Mesothelial cell of epicardium (in vitro differentiated cells): ENCODE data around the gene LRMDA. TPM values are rescaled to one million over a fixed set of nuclear protein-coding genes. Genes with fewer than 3 reads are reported as not detected.

Source experiments
- DNase-seq, 2 experiments: peaks; one replicate each; pipeline ENCODE4 v3.0.0; 2021; ENCODE audit warnings: low spot score in 2 of 2; ENCODE audit not compliant: unreplicated experiment in 2 of 2
- H3K27ac Mint-ChIP-seq: 2 replicates; pipeline ENCODE4 v1.8.0; 2021; ENCODE audit warnings: mixed read lengths
- H3K27me3 Mint-ChIP-seq: 2 replicates; pipeline ENCODE4 v1.8.0; 2021; ENCODE audit warnings: low read depth, mixed read lengths
- H3K36me3 Mint-ChIP-seq: 2 replicates; pipeline ENCODE4 v1.8.0; 2021; ENCODE audit warnings: mixed read lengths
- H3K4me1 Mint-ChIP-seq: 2 replicates; pipeline ENCODE4 v1.8.0; 2021; ENCODE audit warnings: mixed read lengths
- H3K4me3 Mint-ChIP-seq: 2 replicates; pipeline ENCODE4 v1.8.0; 2021; ENCODE audit warnings: mild to moderate bottlenecking, moderate library complexity, mixed read lengths
- H3K9me3 Mint-ChIP-seq: 2 replicates; pipeline ENCODE4 v1.8.0; 2021; ENCODE audit warnings: mixed read lengths
- total RNA-seq: library from RNA; stranded (reverse); gene quantifications from 3 replicates; pipeline ENCODE4 v1.2.1, GENCODE V29; 2021
- TF ChIP-seq, protein P1 (sequence below): fragments of 200-600 bp; sonication (generic); IDR thresholded peaks from one replicate; pipeline ENCODE4 v1.5.0; 2021; ENCODE audit warnings: antibody characterized with exemption; ENCODE audit not compliant: unreplicated experiment

The LRMDA gene
- total RNA-seq, 1 donor from 2014 or later: 2.0 TPM

GRCh38 chr10:76296957-76297356 is 865.5 kb downstream of the LRMDA start:
- DNase-seq: no peak
- H3K27ac Mint-ChIP-seq: no peak overlapping the region

GRCh38 chr10:76297358-76297757 is 865.9 kb downstream of the LRMDA start:
- Mint-ChIP-seq H3K27ac (no peak overlapping the region), H3K4me1 (peaks cover 52% of the 10 kb centered on the region)
- no peak for DNase-seq

More at GRCh38 chr10:76296957-76297356, 865.5 kb downstream of the LRMDA start:
- H3K27me3 Mint-ChIP-seq: peaks cover 14% of the 10 kb centered on the region
- no peaks in the 10 kb centered on the region for H3K9me3 Mint-ChIP-seq
- H3K36me3 Mint-ChIP-seq: no peaks in the 10 kb centered on the region
- peaks cover 49% of the 10 kb centered on the region for H3K4me1 Mint-ChIP-seq
- H3K4me3 Mint-ChIP-seq: no peak overlapping the region
- TF ChIP-seq, protein P1, sequence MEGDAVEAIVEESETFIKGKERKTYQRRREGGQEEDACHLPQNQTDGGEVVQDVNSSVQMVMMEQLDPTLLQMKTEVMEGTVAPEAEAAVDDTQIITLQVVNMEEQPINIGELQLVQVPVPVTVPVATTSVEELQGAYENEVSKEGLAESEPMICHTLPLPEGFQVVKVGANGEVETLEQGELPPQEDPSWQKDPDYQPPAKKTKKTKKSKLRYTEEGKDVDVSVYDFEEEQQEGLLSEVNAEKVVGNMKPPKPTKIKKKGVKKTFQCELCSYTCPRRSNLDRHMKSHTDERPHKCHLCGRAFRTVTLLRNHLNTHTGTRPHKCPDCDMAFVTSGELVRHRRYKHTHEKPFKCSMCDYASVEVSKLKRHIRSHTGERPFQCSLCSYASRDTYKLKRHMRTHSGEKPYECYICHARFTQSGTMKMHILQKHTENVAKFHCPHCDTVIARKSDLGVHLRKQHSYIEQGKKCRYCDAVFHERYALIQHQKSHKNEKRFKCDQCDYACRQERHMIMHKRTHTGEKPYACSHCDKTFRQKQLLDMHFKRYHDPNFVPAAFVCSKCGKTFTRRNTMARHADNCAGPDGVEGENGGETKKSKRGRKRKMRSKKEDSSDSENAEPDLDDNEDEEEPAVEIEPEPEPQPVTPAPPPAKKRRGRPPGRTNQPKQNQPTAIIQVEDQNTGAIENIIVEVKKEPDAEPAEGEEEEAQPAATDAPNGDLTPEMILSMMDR: no peak

GRCh38 chr10:76297780-76298281 is 866.4 kb downstream of the LRMDA start:
- DNase-seq: no peak
- TF ChIP-seq, protein P1: no peak
- H3K4me3 Mint-ChIP-seq: no peak overlapping the region
- no peak overlapping the region for H3K27ac Mint-ChIP-seq
- H3K9me3 Mint-ChIP-seq: no peaks in the 10 kb centered on the region
- peaks cover 14% of the 10 kb centered on the region for H3K27me3 Mint-ChIP-seq
- H3K36me3 Mint-ChIP-seq: no peaks in the 10 kb centered on the region
- peaks cover 56% of the 10 kb centered on the region for H3K4me1 Mint-ChIP-seq

More at GRCh38 chr10:76297358-76297757, 865.9 kb downstream of the LRMDA start:
- H3K27me3 Mint-ChIP-seq: peaks cover 14% of the 10 kb centered on the region
- no peaks in the 10 kb centered on the region for H3K36me3 Mint-ChIP-seq
- H3K9me3 Mint-ChIP-seq: no peaks in the 10 kb centered on the region
- no peak overlapping the region for H3K4me3 Mint-ChIP-seq
- TF ChIP-seq, protein P1: no peak

- Mint-ChIP-seq H3K27me3 (peaks cover 14% of the 10 kb centered on the region), H3K4me1 (peaks cover 61% of the 10 kb centered on the region), H3K4me3 (no peak overlapping the region), H3K9me3 (no peaks in the 10 kb centered on the region), H3K27ac (no peak overlapping the region), H3K36me3 (no peaks in the 10 kb centered on the region)
- DNase-seq: no peak
- TF ChIP-seq, protein P1: no peak
Observed at GRCh38 chr10:76298329-76298728, 866.9 kb downstream of the LRMDA start.

- TF ChIP-seq, protein P1: no peak
- peaks cover 66% of the 10 kb centered on the region for H3K4me1 Mint-ChIP-seq
- peaks cover 14% of the 10 kb centered on the region for H3K27me3 Mint-ChIP-seq
- no peak overlapping the region for H3K27ac Mint-ChIP-seq
- DNase-seq: no peak
- H3K9me3 Mint-ChIP-seq: no peaks in the 10 kb centered on the region
- H3K4me3 Mint-ChIP-seq: no peak overlapping the region
- H3K36me3 Mint-ChIP-seq: no peaks in the 10 kb centered on the region
Observed at GRCh38 chr10:76299501-76299900, 868.1 kb downstream of the LRMDA start.

DNA sequence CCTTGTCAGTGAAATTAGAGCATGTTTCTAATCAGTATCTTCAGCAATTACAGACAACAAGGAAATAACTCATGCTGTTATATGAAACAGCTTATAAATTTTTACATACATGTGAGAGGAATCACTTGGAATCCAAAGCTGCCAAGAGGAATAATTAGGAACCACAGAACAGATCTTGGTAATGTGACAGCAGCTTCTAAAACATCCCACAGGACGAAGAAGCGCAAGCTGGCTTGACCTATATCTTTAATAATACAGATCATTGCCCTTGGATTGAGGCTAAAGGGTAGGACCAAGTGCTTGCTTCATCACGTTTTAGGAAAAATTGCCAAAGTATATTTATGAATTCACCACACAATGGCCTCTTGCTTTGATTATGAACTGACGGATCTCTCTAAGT is 869.8 kb downstream of the LRMDA start:
- H3K4me1 Mint-ChIP-seq: peaks cover 76% of the 10 kb centered on the region

More for the DNA sequence above, 869.8 kb downstream of the LRMDA start:
- no peak overlapping the region for H3K27ac Mint-ChIP-seq
- DNase-seq: no peak
- H3K9me3 Mint-ChIP-seq: no peaks in the 10 kb centered on the region
- no peaks in the 10 kb centered on the region for H3K36me3 Mint-ChIP-seq
- H3K4me3 Mint-ChIP-seq: no peak overlapping the region
- peaks cover 3% of the 10 kb centered on the region for H3K27me3 Mint-ChIP-seq
- TF ChIP-seq, protein P1: no peak
